Activated T-cell treated with anti-CD3 and anti-CD28 coated beads, Interleukin-2, amount 50 U/mL, for 1 hour (primary cell): ENCODE results near the gene SNF8.
"Not testable (repeated sequence)": the region's sequence is repeated elsewhere in the genome, so short reads cannot be mapped to it uniquely, and the experiment has no call there.

Source experiments
- DNase-seq: peaks from one replicate; pipeline ENCODE4 v3.0.0-alpha.2; 2020

Gene SNF8, protein sequence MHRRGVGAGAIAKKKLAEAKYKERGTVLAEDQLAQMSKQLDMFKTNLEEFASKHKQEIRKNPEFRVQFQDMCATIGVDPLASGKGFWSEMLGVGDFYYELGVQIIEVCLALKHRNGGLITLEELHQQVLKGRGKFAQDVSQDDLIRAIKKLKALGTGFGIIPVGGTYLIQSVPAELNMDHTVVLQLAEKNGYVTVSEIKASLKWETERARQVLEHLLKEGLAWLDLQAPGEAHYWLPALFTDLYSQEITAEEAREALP

DNA sequence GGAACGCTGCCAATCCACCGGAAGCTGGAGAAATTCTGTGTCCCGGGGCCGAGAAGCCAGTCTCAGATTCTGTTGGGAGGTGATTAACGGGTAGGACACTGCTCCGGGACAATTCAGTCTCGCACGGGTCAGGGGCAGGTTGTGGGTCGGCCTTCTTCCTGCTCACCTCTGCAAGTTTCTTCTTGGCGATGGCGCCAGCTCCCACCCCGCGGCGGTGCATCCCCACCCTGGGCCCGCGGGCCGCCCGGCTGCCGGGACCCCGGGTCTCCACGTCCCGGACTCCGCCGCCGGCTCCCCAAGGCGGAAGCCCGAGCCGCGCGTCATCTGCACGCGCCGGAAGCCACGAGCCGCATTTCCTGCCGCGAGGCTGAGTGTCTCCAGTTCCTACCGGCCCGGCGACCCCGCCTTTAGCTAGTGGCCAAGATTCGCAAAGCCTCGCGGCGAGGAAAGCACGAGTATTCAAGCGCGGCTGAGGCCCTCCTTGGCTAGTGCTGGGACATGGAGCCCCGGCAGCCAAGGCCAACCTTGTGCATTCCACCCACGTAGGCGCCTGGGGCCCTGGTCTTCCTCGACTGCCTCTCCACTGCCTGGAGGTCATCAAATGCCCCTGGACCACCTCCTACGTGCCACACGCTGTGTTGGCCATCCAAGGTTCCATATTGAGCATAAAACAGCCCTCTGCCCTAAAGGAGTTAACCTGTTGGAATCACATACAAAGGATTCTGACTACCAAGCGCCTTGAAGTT lies at the start of gene SNF8:
Gene SNF8 (minus strand): TSS at position 328 of the 746 bp plus-strand sequence. CDS start 108 bp downstream, at position 220.
- DNase-seq = peak; percentile 94

DNA sequence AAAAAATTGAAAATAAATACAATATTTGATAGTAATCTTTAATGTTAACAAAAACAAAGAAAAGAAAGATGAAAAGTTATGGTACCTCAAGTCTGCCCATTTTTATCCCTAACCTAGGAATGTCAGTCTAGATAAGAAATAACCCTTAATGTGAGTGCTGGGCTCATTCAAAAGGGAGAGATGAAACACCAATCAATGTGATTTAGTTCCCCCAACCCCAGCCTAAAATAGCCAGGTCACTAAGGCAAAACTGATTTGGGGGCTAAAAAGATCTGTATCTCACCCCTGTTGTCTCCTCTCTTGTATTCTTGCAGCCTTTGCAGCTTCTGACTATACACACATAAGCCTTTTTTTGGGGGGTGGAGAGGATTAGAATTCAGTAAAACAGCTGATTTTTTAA lies 49.3 kb upstream of the SNF8 start:
- no peak for DNase-seq

DNA sequence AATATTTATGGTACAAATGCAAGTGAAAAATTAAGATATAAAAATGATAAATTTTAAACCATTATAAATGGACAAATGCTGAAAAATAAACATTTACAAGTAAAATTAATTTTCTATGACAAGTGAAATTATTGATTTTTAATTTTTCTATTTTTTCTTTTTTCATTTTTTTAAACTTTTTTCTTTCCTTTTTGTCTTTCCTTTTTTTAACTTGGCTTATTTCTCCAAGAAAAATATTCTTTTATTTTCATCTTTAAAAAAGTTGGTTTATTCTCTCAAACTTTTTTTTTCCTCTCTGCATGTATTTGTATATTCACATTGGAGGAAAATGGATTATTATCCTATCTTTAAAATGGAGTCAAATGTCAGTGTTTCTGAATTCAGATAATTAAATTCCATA lies 48.7 kb upstream of the SNF8 start:
- no peak for DNase-seq

DNA sequence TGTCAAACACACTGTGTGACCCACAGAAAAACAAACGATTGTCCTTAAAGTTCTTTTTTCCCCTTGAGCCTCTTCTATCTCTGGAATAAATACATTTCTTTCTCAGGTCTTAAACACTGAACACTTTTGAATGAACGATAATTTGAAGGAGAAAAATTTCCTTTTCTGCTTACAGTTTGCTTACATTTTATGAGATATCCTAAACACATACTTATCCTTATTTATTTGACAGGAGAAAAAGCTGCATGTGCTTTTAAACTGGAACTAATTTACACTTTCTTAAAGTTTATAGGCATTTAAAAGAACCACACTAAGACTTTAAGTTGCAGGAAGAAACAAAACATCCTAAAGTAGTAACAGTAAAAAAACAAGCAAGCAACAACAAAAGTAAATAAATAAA lies 47.8 kb upstream of the SNF8 start:
- DNase-seq = no peak

DNA sequence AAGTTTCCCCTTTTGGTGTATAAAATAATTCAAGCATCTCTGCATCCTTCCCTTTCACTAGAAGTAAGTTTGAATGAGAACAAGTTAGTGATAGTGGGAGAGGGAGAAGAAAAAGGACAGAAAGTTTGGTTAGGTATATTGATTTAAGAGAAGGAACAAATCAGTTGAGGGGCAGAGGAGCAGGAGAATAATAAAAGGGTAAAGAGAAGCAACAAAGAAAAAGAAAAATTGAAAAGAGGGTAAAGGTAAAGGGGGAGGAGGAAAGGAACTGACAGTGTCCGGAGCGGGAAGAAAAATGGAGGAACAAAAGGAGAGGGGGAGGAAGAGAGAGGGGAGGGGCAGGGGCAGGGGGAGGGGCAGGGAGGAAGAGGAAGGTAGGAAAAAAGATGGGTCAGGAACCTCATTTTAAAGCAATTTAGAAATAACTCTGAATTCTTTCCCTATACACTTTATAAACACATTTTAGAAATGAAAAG lies 46.3 kb upstream of the SNF8 start:
- no peak for DNase-seq

DNA sequence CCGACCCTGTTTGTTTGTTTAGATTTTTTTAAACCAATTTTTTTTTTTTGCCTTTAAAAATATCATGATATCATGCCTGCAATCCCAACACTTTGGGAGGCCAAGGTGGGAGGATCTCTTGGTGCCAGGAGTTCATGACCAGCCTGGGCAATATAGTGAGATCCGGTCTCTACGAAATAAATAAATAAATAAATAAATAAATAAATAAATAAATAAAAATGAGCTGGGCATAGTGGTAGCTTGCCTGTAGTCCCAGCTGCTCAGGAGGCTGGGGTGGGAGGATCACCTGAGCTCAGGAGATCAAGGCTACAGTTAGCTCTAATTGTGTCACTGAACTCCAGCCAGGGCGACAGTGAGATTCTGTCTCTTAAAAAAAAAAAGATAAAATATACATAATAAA lies 44.5 kb upstream of the SNF8 start:
- no peak for DNase-seq

DNA sequence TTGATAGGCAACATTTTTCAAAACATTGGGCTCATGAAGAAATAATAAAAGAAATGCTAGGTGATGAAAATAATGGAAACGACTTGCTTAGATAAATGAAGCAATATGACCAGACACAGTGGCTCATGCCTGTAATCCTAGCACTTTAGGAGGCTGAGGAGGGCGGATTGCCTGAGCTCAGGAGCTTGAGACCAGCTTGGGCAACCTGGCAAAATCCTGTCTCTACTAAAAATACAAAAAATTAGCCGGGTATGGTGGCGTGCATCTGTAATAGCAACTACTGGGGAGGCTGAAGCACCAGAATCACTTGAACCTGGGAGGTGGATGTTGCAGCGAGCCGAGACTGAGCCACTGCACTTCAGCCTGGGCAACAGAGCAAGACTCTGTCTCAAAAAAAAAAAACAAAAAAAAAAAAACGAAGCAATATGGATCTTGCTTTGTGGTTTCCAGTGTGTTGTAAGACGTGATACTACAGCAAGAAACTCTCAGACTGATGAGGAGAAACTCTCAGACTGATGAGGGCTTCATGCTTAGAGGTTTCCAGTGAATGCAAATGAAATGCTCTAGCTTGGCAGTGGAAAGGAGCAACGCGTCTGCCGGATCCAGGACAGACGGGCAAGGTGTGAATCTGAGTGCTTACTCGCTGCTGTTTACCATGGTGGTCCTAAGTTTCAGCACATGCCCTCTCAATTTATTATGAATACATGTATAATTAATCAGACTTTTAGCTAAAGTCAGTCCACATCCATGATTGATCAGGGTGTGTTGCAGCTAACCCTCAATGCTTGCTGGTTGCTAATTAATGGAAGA lies 41.0 kb upstream of the SNF8 start:
- DNase-seq = no peak

DNA sequence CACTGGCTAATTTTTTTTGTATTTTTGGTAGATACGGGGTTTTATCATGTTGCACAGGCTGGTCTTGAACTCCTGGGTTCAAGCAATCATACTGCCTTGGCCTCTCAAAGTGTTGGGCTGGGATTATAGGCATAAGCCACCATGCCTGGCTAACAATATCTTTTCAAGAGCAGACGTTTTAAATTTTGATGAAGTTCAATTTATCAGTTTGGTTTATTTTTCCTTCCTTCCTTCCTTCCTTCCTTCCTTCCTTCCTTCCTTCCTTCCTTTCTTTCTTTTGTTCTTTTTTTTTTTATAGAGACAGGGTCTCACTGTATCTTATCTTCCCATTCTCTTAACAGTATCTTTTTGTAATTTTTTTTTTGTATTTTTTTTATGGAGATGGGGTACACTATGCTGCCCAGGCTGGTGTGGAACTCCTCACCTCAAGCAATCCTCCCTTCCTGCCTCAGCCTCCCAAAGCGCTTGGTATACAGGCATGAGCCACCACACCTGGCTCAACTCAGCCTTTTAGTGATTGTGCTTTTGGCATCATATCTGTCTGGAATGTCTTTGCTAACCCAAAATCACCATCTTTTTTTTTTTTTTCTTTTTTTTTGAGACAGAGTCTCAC lies 37.4 kb upstream of the SNF8 start:
- no peak for DNase-seq

DNA sequence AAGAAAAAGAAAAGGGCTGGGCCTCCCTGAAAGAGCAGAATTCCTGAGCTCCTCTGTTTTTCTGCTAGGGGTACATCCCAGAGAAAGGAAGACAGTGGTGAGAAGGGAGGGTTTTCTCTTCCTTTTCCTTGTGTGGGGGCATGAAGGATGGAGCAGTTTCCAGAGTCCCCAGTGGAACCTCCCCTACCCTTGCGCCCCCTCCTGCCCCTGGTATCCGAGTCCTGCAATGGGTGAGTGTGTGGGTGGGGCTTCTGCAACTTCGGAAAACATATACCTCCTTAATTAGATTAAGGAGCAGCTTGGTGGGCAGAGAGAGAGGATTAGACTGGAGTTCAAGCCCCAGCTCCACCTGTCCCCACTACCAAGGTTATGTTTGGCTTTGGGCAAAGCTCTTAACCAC lies 29.2 kb upstream of the SNF8 start:
- DNase-seq = no peak

DNA sequence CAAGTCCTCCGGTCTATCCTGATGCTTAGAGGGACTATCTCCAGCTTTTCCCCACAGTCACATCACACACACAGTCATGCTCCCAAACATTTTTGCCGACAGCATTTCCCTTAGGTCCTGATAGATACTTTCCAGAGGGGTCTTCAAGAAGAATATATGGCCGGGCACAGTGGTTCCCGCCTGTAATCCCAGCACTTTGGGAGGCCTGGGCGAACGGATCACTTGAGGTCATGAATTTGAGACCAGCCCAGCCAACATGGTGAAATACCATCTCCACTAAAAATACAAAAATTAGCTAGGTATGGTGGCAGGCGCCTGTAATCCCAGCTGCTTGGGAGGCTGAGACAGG lies 28.1 kb upstream of the SNF8 start:
- no peak for DNase-seq

DNA sequence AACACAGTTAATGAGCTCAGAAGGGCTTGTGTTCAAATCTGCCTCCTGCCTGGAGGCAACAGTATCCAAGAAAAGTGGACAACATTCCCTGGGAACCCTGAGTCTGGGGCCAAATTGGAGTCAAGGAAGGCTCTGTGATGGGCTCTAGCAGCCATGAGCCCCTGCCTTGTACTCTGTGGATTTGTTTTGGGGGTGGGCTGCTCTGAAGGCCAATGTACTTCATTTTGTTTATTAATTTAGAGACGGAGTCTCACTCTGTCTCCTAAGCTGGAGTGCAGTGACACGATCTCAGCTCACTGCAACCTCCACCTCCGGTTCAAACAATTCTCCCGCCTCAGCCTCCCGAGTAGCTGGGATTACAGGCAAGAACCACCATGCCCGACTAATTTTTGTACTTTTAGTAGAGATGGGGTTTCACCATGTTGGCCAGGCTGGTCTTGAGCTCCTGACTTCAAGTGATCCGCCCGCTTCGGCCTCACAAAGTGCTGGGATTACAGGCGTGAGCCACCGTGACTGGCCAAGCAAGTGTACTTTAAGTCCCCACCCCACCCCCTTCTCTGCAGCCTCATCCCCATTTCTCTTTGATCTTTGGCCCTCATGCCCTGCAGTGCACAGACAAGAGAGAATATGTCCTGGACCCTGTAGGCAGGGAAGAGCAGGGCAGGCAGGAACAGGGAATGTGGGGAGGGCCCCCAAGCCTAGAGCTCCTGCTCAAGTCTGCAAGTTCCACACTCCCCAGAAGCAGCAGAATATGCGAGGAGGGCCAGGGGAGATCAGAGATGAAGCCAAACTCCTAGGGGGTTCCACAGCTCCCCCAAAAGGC lies 26.4 kb upstream of the SNF8 start:
- no peak for DNase-seq

DNA sequence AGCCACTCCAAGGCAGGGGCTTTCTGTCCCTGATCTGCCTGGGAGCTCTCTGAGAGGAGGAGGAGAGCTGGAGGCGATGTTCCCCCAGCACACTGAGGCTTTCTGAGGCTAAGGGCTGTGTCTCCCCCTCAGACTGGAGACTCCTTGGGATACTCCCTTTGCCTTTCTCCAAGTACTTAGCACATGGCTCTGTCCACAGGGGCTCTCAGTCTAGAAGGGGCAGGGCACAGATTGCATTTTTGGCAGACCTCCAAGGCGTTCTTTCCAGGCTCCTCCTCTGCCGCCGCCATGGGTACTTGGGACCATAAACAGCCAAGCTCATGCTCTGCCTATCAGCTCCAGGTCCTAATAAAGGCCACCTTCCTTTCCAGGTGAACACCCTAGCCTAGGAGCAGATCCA lies 25.6 kb upstream of the SNF8 start:
- no peak for DNase-seq

DNA sequence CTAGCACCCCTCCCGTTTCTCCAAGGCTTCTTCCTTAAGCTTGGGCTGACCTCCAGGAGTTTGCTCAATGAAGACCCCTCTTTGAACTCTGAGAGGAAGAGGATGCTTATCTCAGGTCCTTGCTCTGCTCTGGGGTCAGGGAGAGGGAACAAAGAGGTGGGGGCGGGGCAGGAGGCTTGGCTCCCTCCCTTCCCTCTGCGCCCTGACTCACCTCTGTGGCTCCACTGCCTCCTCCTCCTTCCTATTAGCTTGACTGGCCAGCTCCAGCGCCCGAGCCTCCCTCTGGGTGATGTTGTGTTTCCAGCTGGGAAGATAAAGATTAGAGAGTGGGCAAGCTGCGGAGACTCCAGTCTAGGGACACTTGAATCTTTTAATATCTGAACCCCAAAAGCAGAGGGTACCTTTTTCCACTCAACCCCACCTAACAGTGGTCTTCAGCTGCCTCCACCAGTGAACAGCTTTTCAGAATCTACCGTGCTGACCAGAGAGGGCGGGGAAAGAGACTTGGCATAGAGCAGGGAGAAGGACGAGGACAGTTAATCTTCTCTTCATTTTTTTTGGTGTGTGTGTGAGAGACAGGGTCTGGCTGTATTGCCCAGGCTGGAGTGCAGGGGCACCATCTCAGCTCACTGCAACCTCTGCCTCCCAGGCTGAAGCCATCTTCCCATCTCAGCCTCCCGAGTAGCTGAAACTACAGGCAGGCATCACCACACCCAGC lies 17.0 kb upstream of the SNF8 start:
- DNase-seq = no peak

DNA sequence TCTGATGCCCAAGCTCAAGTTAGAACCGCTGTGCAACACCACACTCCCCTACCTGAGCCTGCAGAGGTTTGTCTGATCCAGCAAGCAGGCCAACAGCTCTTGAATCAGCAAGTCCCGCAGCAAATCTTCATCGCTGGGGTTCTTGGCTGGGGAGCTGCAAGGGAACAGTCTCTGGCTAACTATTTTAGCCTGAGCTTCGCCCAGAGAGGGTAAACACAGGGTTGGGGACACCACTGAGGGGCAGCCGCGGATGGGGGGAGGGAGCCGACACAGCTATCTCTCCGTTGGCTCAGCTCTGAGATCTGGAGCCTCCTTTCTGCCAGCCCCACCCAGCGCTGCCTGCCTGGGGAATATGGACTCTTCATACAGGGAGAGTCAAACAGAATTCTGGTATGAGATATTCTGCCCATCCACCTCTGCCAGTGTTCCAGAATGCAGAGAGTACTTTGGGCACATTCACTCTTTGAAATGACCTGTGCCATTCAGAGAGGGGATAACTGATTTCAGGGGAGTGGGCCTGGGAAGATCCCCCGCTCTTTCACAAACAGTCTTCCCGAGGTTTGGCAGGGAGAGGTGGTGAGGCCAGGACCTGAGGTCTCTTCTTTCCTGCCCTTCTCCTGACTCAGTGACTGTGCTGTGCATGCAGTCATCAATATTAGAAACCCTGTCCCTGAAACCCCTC lies 16.3 kb upstream of the SNF8 start:
- no peak for DNase-seq

DNA sequence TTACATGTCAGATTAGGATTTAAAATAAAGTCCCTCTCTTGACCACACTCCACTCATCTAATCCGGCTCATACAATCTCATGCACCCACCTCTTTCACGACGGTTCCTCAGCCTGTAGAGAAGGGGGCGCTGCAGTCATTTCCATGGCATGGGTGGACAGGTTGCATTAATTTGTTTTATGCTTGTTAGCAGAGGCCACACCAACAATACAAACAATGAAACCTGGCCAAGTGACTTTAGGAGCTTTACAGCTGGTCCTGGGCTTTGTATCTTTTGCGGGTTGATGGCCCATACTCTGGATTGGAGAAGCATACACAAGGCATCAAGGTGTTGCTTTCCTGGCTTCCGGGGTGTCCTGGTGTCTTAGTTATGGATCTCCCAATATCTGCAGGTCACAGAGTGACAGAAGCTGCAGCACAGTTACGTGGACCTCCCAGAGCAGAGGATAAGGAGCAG lies 9.7 kb upstream of the SNF8 start:
- no peak for DNase-seq

DNA sequence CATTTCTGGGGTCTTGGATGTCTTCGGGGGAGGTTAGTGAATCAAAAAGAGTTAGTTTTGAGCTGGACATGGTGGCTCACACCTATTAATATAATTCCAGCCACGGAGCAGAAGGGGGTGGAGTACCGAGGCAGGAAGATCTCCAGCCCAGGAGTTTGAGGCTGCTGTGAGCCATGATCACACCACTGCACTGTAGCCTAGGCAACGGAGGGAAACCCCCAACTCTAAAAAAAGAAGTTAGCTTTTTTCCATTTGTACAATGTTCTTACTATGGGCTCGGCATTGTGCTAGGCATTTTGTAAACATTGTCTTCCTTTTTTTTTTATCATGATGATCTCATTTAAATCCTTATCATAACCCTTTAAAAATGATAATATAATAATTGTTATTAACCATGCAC lies 8.3 kb upstream of the SNF8 start:
- no peak for DNase-seq

DNA sequence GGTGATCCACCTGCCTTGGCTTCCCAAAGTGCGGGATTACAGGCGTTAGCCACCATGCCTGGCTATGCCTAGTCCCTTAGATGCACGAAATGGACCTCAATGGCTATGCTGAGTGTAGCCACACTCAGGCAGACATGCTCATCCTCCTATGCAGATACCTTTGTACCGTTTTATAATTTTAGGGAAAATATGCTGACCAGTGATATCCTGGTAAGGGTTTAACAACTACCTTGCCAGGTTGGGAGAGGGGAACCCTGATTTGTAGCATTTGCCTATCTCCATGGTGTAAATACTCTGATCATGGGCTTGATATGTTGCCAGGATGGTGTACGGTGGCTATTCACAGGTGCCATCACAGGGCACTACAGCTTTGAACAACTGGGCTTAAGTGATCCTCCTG lies 6.9 kb upstream of the SNF8 start:
- DNase-seq = no peak

DNA sequence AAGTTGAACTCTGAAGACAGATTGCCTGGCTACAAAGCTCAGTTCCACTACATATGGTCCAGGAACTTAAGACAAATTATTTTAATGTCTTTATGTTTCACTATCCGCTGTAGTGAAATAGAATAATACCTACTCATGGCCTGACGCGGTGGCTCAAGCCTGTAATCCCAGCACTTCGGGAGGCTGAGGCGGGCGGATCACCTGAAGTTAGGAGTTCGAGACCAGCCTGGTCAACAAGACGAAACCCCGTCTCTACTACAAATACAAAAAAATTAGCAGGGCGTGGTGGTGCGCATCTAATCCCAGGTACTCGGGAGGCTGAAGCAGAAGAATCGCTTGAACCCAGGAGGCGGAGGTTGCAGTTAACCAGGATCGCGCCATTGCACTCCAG lies 614 bp upstream of the SNF8 start:
- not testable (repeated sequence) for DNase-seq

DNA sequence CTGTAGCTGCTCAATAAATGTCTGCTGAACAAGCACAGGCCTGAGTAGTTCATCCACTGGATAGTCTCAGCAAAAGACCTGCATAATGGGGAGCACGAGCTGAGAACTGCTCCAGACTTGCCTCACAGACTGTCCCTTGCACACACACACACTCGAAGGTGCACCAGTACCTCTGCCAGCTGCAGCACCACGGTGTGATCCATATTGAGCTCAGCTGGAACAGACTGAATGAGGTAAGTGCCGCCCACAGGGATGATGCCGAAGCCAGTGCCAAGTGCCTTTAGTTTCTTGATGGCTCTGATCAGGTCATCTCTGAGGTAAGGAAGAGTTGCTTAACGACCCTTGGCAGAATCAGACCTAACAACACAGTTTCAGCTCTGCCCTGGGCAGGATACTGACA lies 11.6 kb downstream of the SNF8 start:
- DNase-seq = no peak

DNA sequence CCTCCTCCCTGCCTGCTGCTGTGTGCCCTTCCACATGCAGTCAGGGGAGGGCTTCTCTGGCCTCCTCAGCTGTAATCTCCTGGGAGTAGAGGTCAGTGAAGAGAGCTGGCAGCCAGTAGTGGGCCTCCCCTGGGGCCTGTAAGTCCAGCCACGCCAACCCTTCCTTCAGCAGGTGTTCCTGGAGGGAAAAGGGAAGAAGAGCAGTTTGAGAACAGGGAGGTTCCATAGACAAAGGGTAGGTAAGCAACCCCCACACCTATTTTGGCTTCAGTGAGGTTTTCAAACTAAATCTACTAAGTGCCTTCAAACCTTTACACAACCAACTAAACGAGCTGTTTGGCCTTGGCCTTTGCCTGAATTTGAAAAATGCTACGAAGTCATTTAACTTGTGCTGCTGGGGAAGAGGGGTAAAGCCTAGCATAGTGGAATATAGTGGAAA lies 14.2 kb downstream of the SNF8 start:
- no peak for DNase-seq

DNA sequence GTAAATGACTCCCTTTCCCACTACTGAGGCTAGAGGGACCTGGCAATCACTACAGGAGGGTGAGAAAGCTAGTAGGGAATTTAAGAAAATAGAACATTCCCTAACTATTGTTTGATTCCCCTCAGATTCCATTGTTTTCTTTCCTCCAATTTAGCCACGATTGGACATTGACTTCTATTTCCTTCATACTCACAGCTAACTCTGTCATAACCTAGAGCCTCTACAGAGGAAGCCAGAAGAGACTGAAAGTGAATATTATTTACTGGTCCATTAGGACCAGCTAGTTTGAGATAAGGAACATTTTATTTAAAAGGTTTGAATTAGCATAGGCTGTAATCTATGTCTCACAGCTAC lies 14.9 kb downstream of the SNF8 start:
- no peak for DNase-seq
